ENCODE measurements around the gene PPP1R13B. TPM values are rescaled to one million over a fixed set of nuclear protein-coding genes. Genes with fewer than 3 reads are reported as not detected.
"Not testable (repeated sequence)": the region's sequence is repeated elsewhere in the genome, so short reads cannot be mapped to it uniquely, and the experiment has no call there.

Gene PPP1R13B
- total and polyA plus RNA-seq, 2 donors from 2014 or later, result 15.1 to 69.4 TPM

- FAIRE-seq, result no peak
- H3K9me3 ChIP-seq (ENCODE audit: control insufficient read depth in 2 of 3, insufficient read depth in 1 of 3, low read length in 3 of 3), result no peaks in the 10 kb centered on the region
- intact Hi-C loops (cut with DNase I), result no loop called here
- no peak for TF ChIP-seq CTCF (IDR thresholded peaks at IDR 0.05; ENCODE audit: borderline replicate concordance, extremely low read depth, insufficient read depth)
- peaks cover 0 to 3% (median 0%) of the 10 kb centered on the region in 3 donors for H3K36me3 ChIP-seq (ENCODE audit: control insufficient read depth in 2 of 3, insufficient read depth in 3 of 3, low read length in 3 of 3)
- no peaks in the 10 kb centered on the region for H3K4me1 ChIP-seq (ENCODE audit: control insufficient read depth in 2 of 3, insufficient read depth in 2 of 3, low read depth in 1 of 3, low read length in 3 of 3)
- H3K27me3 ChIP-seq (ENCODE audit: control insufficient read depth, insufficient read depth, low read length), result no peaks in the 10 kb centered on the region
- no peak overlapping the region for H3K4me3 ChIP-seq (ENCODE audit: low read length in 3 of 3)
- DNase-seq, result no peak
- H3K27ac ChIP-seq (ENCODE audit: low read depth in 2 of 2, low read length in 2 of 2), result no peak overlapping the region
- no peak overlapping the region for H3K9ac ChIP-seq (ENCODE audit: low read length in 3 of 3)
Observed at GRCh38 chr14:103788086-103788485, 59.3 kb downstream of the PPP1R13B start.

GRCh38 chr14:103782376-103782775, 65.0 kb downstream of the PPP1R13B start:
- Histone ChIP-seq H3K4me3 (ENCODE audit: low read length in 3 of 3) (no peak overlapping the region), H3K36me3 (ENCODE audit: control insufficient read depth in 2 of 3, insufficient read depth in 3 of 3, low read length in 3 of 3) (peaks cover 0 to 3% (median 3%) of the 10 kb centered on the region in 3 donors), H3K27me3 (ENCODE audit: control insufficient read depth, insufficient read depth, low read length) (no peaks in the 10 kb centered on the region), H3K4me1 (ENCODE audit: control insufficient read depth in 2 of 3, insufficient read depth in 2 of 3, low read depth in 1 of 3, low read length in 3 of 3) (no peaks in the 10 kb centered on the region), H3K9me3 (ENCODE audit: control insufficient read depth in 2 of 3, insufficient read depth in 1 of 3, low read length in 3 of 3) (no peaks in the 10 kb centered on the region), H3K27ac (ENCODE audit: low read depth in 2 of 2, low read length in 2 of 2) (no peak overlapping the region), H3K9ac (ENCODE audit: low read length in 3 of 3) (no peak overlapping the region)
- TF ChIP-seq CTCF (IDR thresholded peaks at IDR 0.05; ENCODE audit: borderline replicate concordance, extremely low read depth, insufficient read depth), result no peak
- intact Hi-C loops (cut with DNase I), result no loop called here
- no peak for DNase-seq
- no peak for FAIRE-seq

- H3K4me1 ChIP-seq (ENCODE audit: control insufficient read depth in 2 of 3, insufficient read depth in 2 of 3, low read depth in 1 of 3, low read length in 3 of 3); H3K27ac ChIP-seq (ENCODE audit: low read depth in 2 of 2, low read length in 2 of 2); H3K9ac ChIP-seq (ENCODE audit: low read length in 3 of 3); H3K27me3 ChIP-seq (ENCODE audit: control insufficient read depth, insufficient read depth, low read length); H3K4me3 ChIP-seq (ENCODE audit: low read length in 3 of 3); FAIRE-seq; DNase-seq; H3K36me3 ChIP-seq (ENCODE audit: control insufficient read depth in 2 of 3, insufficient read depth in 3 of 3, low read length in 3 of 3); intact Hi-C loops (cut with DNase I); H3K9me3 ChIP-seq (ENCODE audit: control insufficient read depth in 2 of 3, insufficient read depth in 1 of 3, low read length in 3 of 3): not testable (repeated sequence)
Observed at GRCh38 chr14:103776319-103776718, 71.1 kb downstream of the PPP1R13B start.

- Histone ChIP-seq H3K4me1 (ENCODE audit: control insufficient read depth in 2 of 3, insufficient read depth in 2 of 3, low read depth in 1 of 3, low read length in 3 of 3) (no peaks in the 10 kb centered on the region), H3K4me3 (ENCODE audit: low read length in 3 of 3) (no peak overlapping the region), H3K9me3 (ENCODE audit: control insufficient read depth in 2 of 3, insufficient read depth in 1 of 3, low read length in 3 of 3) (peaks cover 0 to 1% (median 0%) of the 10 kb centered on the region in 3 donors), H3K27me3 (ENCODE audit: control insufficient read depth, insufficient read depth, low read length) (no peaks in the 10 kb centered on the region), H3K36me3 (ENCODE audit: control insufficient read depth in 2 of 3, insufficient read depth in 3 of 3, low read length in 3 of 3) (peaks cover 0 to 4% (median 2%) of the 10 kb centered on the region in 3 donors), H3K9ac (ENCODE audit: low read length in 3 of 3) (no peak overlapping the region), H3K27ac (ENCODE audit: low read depth in 2 of 2, low read length in 2 of 2) (no peak overlapping the region)
- DNase-seq, result no peak
- intact Hi-C loops (cut with DNase I), result no loop called here
- no peak for TF ChIP-seq CTCF (IDR thresholded peaks at IDR 0.05; ENCODE audit: borderline replicate concordance, extremely low read depth, insufficient read depth)
- no peak for FAIRE-seq
Observed at GRCh38 chr14:103775506-103775905, 71.9 kb downstream of the PPP1R13B start.
